Measurements from ENCODE around the gene PHACTR2.

Gene PHACTR2

GRCh38 chr6:143675946-143676345 lies 1.8 kb upstream of the PHACTR2 start:
- no peak for DNase-seq

GRCh38 chr6:143676437-143677045 lies 1.2 kb upstream of the PHACTR2 start:
- DNase-seq = no peak

GRCh38 chr6:143677577-143677890 lies 231 bp upstream of the PHACTR2 start:
- DNase-seq = no peak

- DNase-seq = no peak
These were observed 1.3 kb downstream of the PHACTR2 start for GRCh38 chr6:143679041-143679440.

GRCh38 chr6:143680141-143680540 lies 2.4 kb downstream of the PHACTR2 start:
- DNase-seq = no peak

GRCh38 chr6:143682805-143683204 lies 5.0 kb downstream of the PHACTR2 start:
- no peak for DNase-seq

- no peak for DNase-seq
These were observed 6.7 kb downstream of the PHACTR2 start for GRCh38 chr6:143684486-143684885.

GRCh38 chr6:143685653-143686052 lies 7.9 kb downstream of the PHACTR2 start:
- no peak for DNase-seq

- DNase-seq = no peak
These were observed 9.8 kb downstream of the PHACTR2 start for GRCh38 chr6:143687591-143687990.

GRCh38 chr6:143688681-143689080 lies 10.9 kb downstream of the PHACTR2 start:
- DNase-seq = no peak

GRCh38 chr6:143689852-143690251 lies 12.1 kb downstream of the PHACTR2 start:
- DNase-seq = no peak

GRCh38 chr6:143691155-143691554 lies 13.4 kb downstream of the PHACTR2 start:
- no peak for DNase-seq

- no peak for DNase-seq
These were observed 14.3 kb downstream of the PHACTR2 start for GRCh38 chr6:143691900-143692636.

- no peak for DNase-seq
These were observed 14.9 kb downstream of the PHACTR2 start for GRCh38 chr6:143692696-143693095.

GRCh38 chr6:143694013-143694412 lies 16.2 kb downstream of the PHACTR2 start:
- no peak for DNase-seq

GRCh38 chr6:143694560-143694959 lies 16.8 kb downstream of the PHACTR2 start:
- DNase-seq = no peak

- no peak for DNase-seq
These were observed 17.6 kb downstream of the PHACTR2 start for GRCh38 chr6:143695130-143695968.

- no peak for DNase-seq
These were observed 18.4 kb downstream of the PHACTR2 start for GRCh38 chr6:143695969-143696663.

- DNase-seq = no peak
These were observed 18.9 kb downstream of the PHACTR2 start for GRCh38 chr6:143696664-143697000.

- no peak for DNase-seq
These were observed 19.5 kb downstream of the PHACTR2 start for GRCh38 chr6:143697076-143697800.

GRCh38 chr6:143698329-143698728 lies 20.6 kb downstream of the PHACTR2 start:
- no peak for DNase-seq

GRCh38 chr6:143698759-143699429 lies 21.1 kb downstream of the PHACTR2 start:
- DNase-seq = no peak
